Amygdala (tissue), 56 donors: ENCODE data around the gene TMEM221.

Source experiments
- DNase-seq, 56 donors: peaks; one replicate each; lab custom pipeline; 2025; lab: John Stamatoyannopoulos, UW

Gene TMEM221

GRCh38 chr19:17385878-17386611 lies 62.4 kb downstream of the TMEM221 start:
- peak in 17 of 56 donors; percentile 3 to 55 (median 21) for DNase-seq
